ENCODE measurements around the gene SLBP.

DNA sequence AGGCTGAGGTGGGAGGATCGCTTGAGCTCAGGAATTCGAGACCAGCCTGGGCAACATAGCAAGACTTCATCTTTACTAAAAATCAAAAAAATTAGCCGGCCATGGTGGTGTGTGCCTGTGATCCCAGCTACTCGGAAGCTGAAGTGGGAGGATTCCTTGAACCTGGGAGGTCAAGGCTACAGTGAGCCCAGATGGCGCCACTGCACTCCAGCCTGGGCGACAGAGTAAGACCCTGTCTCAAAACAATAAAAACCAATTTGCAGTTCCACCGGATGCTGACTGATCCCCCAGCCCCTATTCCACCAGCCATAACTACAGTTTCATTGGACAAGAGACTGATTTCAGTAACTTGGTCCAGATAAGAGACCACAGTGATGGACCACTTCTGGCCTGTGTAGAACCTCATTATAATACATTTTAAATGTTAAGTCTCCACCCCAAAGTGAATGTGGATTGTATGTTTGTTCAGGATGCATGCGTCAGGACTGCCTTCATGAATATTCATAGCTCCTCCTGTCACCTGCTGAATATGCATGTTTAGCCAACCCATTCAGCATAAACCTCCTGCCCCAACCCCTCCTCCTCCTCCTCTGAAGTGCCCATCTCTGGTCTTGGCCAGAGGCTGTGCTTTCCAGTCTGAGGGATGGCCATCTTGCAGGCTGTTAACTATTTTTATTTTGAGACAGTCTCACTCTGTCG, 2.3 kb upstream of the SLBP start:
- TF ChIP-seq, protein P1, sequence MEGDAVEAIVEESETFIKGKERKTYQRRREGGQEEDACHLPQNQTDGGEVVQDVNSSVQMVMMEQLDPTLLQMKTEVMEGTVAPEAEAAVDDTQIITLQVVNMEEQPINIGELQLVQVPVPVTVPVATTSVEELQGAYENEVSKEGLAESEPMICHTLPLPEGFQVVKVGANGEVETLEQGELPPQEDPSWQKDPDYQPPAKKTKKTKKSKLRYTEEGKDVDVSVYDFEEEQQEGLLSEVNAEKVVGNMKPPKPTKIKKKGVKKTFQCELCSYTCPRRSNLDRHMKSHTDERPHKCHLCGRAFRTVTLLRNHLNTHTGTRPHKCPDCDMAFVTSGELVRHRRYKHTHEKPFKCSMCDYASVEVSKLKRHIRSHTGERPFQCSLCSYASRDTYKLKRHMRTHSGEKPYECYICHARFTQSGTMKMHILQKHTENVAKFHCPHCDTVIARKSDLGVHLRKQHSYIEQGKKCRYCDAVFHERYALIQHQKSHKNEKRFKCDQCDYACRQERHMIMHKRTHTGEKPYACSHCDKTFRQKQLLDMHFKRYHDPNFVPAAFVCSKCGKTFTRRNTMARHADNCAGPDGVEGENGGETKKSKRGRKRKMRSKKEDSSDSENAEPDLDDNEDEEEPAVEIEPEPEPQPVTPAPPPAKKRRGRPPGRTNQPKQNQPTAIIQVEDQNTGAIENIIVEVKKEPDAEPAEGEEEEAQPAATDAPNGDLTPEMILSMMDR (IDR thresholded peaks at IDR 0.05) = no peak
- TF ChIP-seq POLR2A (IDR thresholded peaks at IDR 0.05) = no peak
- no peak for TF ChIP-seq POLR2AphosphoS5 (IDR thresholded peaks at IDR 0.05)
